ENCODE measurements around the gene SMIM13. TPM values are rescaled to one million over a fixed set of nuclear protein-coding genes. Genes with fewer than 3 reads are reported as not detected.

SMIM13 gene

Small RNAs within 50 kb of the gene (small RNA-seq; reads per million reads assigned to genes)
- gene AL136139.1 (ENCODE audit: insufficient read depth), result not detected
